Measurements from ENCODE around the gene GPM6B.

The GPM6B gene

DNA sequence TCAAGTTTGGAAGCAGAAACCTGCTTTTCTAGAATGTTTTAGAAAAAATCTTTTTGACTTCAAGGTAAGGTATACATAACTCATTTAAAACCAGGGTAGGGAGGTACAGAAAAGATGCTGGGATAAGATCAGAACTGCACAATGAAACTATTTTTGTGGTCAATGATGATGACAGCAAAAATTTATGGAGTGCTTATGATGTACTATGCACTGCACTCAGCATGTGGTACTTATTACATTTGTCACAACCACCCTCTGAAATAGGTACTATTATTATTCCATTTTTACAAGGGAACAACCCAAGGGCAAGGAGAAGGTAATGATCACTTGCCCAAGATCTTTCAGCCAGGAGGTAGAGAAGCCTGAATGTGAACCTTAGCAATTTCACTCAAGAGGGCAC is 8.0 kb downstream of the GPM6B start:
- no peak for DNase-seq (ENCODE audit: low spot score)
- in situ Hi-C loops (cut with MboI; ENCODE audit: low sequenced_read_pairs, unreplicated experiment): no loop called here
- TF ChIP-seq, protein P1, sequence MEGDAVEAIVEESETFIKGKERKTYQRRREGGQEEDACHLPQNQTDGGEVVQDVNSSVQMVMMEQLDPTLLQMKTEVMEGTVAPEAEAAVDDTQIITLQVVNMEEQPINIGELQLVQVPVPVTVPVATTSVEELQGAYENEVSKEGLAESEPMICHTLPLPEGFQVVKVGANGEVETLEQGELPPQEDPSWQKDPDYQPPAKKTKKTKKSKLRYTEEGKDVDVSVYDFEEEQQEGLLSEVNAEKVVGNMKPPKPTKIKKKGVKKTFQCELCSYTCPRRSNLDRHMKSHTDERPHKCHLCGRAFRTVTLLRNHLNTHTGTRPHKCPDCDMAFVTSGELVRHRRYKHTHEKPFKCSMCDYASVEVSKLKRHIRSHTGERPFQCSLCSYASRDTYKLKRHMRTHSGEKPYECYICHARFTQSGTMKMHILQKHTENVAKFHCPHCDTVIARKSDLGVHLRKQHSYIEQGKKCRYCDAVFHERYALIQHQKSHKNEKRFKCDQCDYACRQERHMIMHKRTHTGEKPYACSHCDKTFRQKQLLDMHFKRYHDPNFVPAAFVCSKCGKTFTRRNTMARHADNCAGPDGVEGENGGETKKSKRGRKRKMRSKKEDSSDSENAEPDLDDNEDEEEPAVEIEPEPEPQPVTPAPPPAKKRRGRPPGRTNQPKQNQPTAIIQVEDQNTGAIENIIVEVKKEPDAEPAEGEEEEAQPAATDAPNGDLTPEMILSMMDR (IDR thresholded peaks at IDR 0.05; ENCODE audit: borderline replicate concordance, control extremely low read depth, extremely low read depth, insufficient read depth, missing control alignments): no peak

DNA sequence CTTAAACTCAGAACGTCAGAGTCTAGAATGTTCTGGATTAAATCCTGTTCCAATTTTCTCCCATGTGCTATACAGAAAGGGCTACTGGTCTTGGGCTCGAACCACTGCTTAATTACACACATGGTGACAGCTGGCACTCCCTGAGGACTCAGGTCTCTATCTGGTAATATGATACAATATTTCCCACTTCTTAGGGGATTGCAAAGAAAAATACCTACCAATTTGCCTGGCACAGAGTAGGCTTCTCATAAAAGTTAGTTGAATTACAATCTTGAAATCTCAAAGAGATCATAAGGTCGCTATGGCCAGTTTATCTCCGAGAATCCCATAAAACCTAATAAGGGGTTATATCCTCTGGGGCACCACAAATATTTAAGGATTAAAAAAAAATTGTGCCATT is 8.6 kb downstream of the GPM6B start:
- TF ChIP-seq, protein P1 (IDR thresholded peaks at IDR 0.05; ENCODE audit: borderline replicate concordance, control extremely low read depth, extremely low read depth, insufficient read depth, missing control alignments): no peak
- DNase-seq (ENCODE audit: low spot score): no peak
- in situ Hi-C loops (cut with MboI; ENCODE audit: low sequenced_read_pairs, unreplicated experiment): no loop called here

DNA sequence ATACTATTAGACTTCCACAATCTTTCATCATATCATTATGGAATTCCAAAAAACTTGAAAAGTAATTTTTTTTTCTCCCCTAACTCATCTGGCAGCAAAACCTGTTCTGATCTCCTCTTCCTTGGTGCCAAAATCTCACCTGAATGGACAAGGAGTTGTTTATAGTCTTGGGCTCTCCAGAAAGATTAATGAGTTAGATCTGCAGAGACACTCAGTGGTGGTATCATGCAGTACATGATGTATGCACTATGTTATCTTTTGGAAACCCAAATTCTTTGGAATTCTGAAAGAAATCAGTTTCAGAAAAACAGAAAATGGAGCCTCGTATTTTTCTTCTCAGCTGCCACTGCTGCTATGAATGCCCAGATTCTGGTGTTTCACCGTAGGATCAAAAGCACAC is 11.7 kb downstream of the GPM6B start:
- DNase-seq (ENCODE audit: low spot score): peak; percentile 17
- TF ChIP-seq, protein P1 (IDR thresholded peaks at IDR 0.05; ENCODE audit: borderline replicate concordance, control extremely low read depth, extremely low read depth, insufficient read depth, missing control alignments): no peak
- in situ Hi-C loops (cut with MboI; ENCODE audit: low sequenced_read_pairs, unreplicated experiment): no loop called here

GRCh38 chrX:13803116-13803515 is 13.8 kb downstream of the GPM6B start:
- in situ Hi-C loops (cut with MboI; ENCODE audit: low sequenced_read_pairs, unreplicated experiment): no loop called here
- TF ChIP-seq, protein P1 (IDR thresholded peaks at IDR 0.05; ENCODE audit: borderline replicate concordance, control extremely low read depth, extremely low read depth, insufficient read depth, missing control alignments): no peak
- DNase-seq (ENCODE audit: low spot score): no peak

- TF ChIP-seq, protein P1 (IDR thresholded peaks at IDR 0.05; ENCODE audit: borderline replicate concordance, control extremely low read depth, extremely low read depth, insufficient read depth, missing control alignments): no peak
- no peak for DNase-seq (ENCODE audit: low spot score)
- in situ Hi-C loops (cut with MboI; ENCODE audit: low sequenced_read_pairs, unreplicated experiment): no loop called here
Observed at GRCh38 chrX:13798184-13798583, 18.7 kb downstream of the GPM6B start.

DNA sequence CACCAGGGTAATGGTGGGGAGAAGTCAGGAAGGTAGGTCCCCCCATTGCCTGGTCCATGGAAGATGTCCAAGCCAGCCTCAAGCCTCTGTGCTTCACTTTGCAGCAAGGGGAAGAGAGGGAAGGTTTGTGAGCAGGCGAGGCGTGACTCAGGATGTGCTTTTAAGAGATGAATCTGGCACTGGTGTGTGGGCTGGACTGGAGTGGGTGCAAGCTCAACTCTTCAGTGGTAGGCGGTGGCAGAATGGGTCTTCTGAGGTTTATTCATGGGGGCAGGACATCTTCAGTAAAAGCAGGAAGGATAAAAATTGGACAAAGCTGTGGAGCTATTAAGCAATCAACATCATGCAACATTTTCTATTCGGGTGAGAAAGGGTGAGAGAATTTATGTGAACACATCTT is 19.4 kb downstream of the GPM6B start:
- in situ Hi-C loops (cut with MboI; ENCODE audit: low sequenced_read_pairs, unreplicated experiment): no loop called here
- no peak for DNase-seq (ENCODE audit: low spot score)
- TF ChIP-seq, protein P1 (IDR thresholded peaks at IDR 0.05; ENCODE audit: borderline replicate concordance, control extremely low read depth, extremely low read depth, insufficient read depth, missing control alignments): no peak

DNA sequence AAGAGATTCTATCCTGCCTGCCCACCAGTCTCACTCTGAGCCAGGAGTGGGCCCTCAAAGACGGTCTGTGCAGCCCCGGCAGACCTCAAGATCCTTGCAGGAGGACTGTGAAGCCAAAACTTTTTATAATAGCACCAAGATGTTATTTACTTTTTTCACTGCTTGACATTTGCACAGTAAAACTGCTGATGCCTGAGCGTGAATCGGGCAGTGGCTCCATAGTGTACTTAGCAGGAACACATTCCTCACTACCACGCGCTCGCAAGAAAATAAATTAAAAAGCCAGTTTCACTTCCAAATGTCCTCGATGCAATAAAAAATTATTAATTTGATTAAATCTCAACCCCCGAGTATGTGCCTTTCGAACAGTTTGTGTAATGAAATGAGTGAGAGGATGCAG is 22.5 kb downstream of the GPM6B start:
- in situ Hi-C loops (cut with MboI; ENCODE audit: low sequenced_read_pairs, unreplicated experiment): no loop called here
- no peak for DNase-seq (ENCODE audit: low spot score)
- TF ChIP-seq, protein P1 (IDR thresholded peaks at IDR 0.05; ENCODE audit: borderline replicate concordance, control extremely low read depth, extremely low read depth, insufficient read depth, missing control alignments): no peak
